Endothelial cell (in vitro differentiated cells): ENCODE measurements around the gene SOX6. TPM values are rescaled to one million over a fixed set of nuclear protein-coding genes. Genes with fewer than 3 reads are reported as not detected.
A peak's percentile ranks its signal among the peaks of the same experiment; 100 is the strongest.

ENCODE experiments used
- DNase-seq: peaks from one replicate; pipeline ENCODE4 v3.0.0; 2021; ENCODE audit warnings: low spot score
- H3K27ac Mint-ChIP-seq: one replicate; pipeline ENCODE4 v1.8.0; 2021; ENCODE audit warnings: mixed read lengths, inconsistent platforms; ENCODE audit not compliant: unreplicated experiment
- H3K27me3 Mint-ChIP-seq: one replicate; pipeline ENCODE4 v1.8.0; 2021; ENCODE audit warnings: mild to moderate bottlenecking, moderate library complexity, mixed read lengths, inconsistent platforms; ENCODE audit not compliant: unreplicated experiment
- H3K36me3 Mint-ChIP-seq: one replicate; pipeline ENCODE4 v1.8.0; 2021; ENCODE audit warnings: mild to moderate bottlenecking, low read depth, mixed read lengths, inconsistent platforms; ENCODE audit not compliant: unreplicated experiment
- H3K4me1 Mint-ChIP-seq: one replicate; pipeline ENCODE4 v1.8.0; 2021; ENCODE audit warnings: mild to moderate bottlenecking, mixed read lengths, inconsistent platforms; ENCODE audit not compliant: unreplicated experiment
- H3K4me3 Mint-ChIP-seq: one replicate; pipeline ENCODE4 v1.8.0; 2021; ENCODE audit warnings: mild to moderate bottlenecking, mixed read lengths, inconsistent platforms; ENCODE audit not compliant: unreplicated experiment
- H3K9me3 Mint-ChIP-seq: one replicate; pipeline ENCODE4 v1.8.0; 2021; ENCODE audit warnings: mixed read lengths, inconsistent platforms; ENCODE audit not compliant: unreplicated experiment
- total RNA-seq: library from RNA; stranded (reverse); fragmentation: NEBNext Ultra II Directional; extraction: Animal tissue kit (Norgen Biotek cat#: 25700); gene quantifications from one replicate; pipeline ENCODE4 v1.2.1, GENCODE V29; 2021; ENCODE audit not compliant: unreplicated experiment
- TF ChIP-seq, protein P1 (sequence below): fragments of 200-600 bp; sonication (generic); IDR thresholded peaks from one replicate; pipeline ENCODE4 v1.5.0; 2021; ENCODE audit warnings: antibody characterized with exemption; ENCODE audit not compliant: unreplicated experiment

SOX6 gene
- total RNA-seq, 1 donor from 2014 or later = 21.0 TPM

DNA sequence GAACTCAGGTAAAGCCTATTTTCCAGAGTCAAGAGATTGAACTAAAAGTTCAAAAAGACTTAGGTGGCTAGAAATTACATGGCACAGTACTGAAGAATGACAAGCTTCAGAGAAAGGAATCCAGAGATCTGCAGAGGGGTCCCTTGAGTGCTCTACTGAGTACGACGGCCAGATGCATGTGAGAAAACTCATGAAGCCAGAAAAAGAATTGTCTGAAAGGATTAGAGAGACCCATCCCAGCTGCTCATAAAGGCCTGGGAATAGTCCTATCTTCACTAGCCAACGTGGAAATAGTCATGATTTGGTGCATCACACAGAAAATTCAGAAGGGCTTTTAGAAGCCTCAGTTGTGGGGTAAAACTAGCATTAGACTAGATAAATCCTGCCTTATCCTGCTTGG, 91.3 kb downstream of the SOX6 start:
- H3K9me3 Mint-ChIP-seq = no peaks in the 10 kb centered on the region
- TF ChIP-seq, protein P1, sequence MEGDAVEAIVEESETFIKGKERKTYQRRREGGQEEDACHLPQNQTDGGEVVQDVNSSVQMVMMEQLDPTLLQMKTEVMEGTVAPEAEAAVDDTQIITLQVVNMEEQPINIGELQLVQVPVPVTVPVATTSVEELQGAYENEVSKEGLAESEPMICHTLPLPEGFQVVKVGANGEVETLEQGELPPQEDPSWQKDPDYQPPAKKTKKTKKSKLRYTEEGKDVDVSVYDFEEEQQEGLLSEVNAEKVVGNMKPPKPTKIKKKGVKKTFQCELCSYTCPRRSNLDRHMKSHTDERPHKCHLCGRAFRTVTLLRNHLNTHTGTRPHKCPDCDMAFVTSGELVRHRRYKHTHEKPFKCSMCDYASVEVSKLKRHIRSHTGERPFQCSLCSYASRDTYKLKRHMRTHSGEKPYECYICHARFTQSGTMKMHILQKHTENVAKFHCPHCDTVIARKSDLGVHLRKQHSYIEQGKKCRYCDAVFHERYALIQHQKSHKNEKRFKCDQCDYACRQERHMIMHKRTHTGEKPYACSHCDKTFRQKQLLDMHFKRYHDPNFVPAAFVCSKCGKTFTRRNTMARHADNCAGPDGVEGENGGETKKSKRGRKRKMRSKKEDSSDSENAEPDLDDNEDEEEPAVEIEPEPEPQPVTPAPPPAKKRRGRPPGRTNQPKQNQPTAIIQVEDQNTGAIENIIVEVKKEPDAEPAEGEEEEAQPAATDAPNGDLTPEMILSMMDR = no peak
- no peaks in the 10 kb centered on the region for H3K4me1 Mint-ChIP-seq
- H3K4me3 Mint-ChIP-seq = no peak overlapping the region
- no peak overlapping the region for H3K27ac Mint-ChIP-seq
- H3K36me3 Mint-ChIP-seq = no peaks in the 10 kb centered on the region
- peaks cover 1% of the 10 kb centered on the region for H3K27me3 Mint-ChIP-seq
- no peak for DNase-seq

DNA sequence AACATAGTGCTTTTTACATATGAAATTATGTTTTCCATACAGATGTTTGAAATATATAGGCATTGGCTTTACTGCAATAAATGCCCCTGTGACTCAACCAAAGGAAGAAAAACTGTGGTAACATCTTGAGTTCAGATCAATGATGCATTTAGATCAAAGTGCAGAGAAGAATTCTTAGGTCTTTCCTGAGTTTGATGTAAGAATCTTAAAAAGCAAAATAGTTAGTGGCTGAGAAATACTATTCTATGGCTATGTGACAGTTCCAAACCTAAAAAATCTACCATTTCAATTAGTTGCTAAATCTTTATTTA, 93.7 kb downstream of the SOX6 start:
- H3K36me3 Mint-ChIP-seq = no peaks in the 10 kb centered on the region
- H3K9me3 Mint-ChIP-seq = no peaks in the 10 kb centered on the region
- H3K27me3 Mint-ChIP-seq = peaks cover 1% of the 10 kb centered on the region
- no peak for DNase-seq
- TF ChIP-seq, protein P1 = no peak
- H3K4me1 Mint-ChIP-seq = no peaks in the 10 kb centered on the region
- no peak overlapping the region for H3K4me3 Mint-ChIP-seq
- H3K27ac Mint-ChIP-seq = no peak overlapping the region

DNA sequence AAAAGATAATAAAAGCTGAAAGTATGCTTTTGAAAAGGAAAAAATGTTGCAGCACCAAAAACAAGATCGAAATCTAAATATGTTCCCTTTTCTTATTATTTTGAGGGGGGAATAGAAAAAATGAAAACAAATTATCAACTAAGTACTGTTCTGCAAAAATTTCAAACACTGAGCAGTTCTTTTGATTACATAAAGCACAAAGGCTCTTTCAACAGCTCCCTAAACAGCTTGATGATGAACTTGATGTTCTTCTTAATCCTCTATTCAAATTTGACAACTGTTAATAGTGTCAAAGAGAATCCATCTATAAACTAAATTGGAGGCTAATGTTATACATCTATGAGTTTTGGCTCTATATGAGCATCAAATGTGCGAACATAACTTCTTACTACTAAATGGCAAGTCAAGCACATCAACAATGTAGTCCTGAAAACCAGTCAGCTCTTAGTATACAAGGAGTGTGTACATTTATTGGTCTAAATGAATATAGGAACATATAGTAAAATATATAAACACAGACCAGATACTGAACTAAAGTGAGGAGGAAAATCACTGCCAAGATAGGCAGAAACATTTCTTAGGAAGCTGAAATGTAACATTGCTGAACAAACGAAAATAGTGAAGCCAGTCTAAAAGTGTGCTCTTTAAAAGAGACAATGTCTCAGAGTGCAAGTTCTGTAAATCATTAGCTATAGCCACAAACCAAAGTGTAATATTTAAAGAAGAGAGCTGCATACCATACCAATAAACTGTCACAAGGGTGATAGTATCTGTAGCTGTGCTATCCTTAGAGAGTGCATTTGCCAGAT, 94.3 kb downstream of the SOX6 start:
- Mint-ChIP-seq H3K27ac (no peak overlapping the region), H3K4me1 (no peaks in the 10 kb centered on the region)

DNA sequence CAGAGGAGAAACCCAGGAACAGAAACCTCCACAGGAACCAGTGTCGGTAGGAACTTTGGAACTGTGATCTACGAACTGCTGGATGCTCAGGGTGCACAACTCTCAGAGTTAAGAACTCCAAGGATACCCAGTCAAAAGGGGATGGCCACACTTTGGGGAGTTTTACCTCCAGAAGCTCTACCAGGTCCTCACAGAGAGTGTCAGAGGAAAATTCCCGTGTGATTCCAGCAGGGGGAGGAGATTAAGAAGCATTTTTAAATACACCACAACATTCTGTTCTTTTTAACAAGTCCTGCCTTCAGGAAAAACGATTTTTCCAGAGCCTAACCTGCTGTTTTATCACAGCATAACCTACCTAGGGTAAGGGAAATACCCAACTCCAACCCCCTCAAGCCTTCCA, 104.0 kb downstream of the SOX6 start:
- Mint-ChIP-seq H3K4me1 (no peaks in the 10 kb centered on the region), H3K27ac (no peak overlapping the region), H3K36me3 (peaks cover 5% of the 10 kb centered on the region), H3K4me3 (no peak overlapping the region), H3K9me3 (peaks cover 7% of the 10 kb centered on the region), H3K27me3 (no peaks in the 10 kb centered on the region)
- no peak for DNase-seq
- TF ChIP-seq, protein P1 = peak; percentile 65

More for the DNA sequence above, 94.3 kb downstream of the SOX6 start:
- DNase-seq = no peak
- H3K9me3 Mint-ChIP-seq = no peaks in the 10 kb centered on the region
- H3K27me3 Mint-ChIP-seq = peaks cover 1% of the 10 kb centered on the region
- no peak overlapping the region for H3K4me3 Mint-ChIP-seq
- H3K36me3 Mint-ChIP-seq = no peaks in the 10 kb centered on the region
- TF ChIP-seq, protein P1 = no peak

DNA sequence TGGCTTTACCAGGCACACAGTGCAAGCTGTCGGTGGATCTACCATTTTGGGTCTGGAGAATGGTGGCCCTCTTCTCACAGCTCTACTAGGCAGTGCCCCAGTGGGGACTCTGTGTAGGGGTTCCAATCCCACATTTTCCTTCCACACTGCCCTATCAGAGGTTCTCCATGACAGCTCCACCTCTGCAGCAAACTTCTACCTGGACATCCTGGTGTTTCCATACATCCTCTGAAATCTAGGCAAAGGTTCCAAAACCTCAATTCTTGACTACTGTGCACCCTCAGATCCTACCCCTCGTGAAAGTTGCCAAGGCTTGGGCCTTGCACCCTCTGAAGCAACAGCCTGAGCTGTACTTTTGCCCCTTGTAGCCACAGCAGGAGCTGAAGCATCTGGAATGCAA, 108.1 kb downstream of the SOX6 start:
- Mint-ChIP-seq H3K27me3 (no peaks in the 10 kb centered on the region), H3K4me1 (no peaks in the 10 kb centered on the region), H3K27ac (no peak overlapping the region), H3K9me3 (peaks cover 7% of the 10 kb centered on the region), H3K36me3 (peaks cover 8% of the 10 kb centered on the region), H3K4me3 (no peak overlapping the region)
- TF ChIP-seq, protein P1 = no peak
- no peak for DNase-seq
